Hematopoietic multipotent progenitor cell (in vitro differentiated cells): ENCODE measurements around the gene RBMS1. TPM values are rescaled to one million over a fixed set of nuclear protein-coding genes. Genes with fewer than 3 reads are reported as not detected.

Source experiments
- DNase-seq, 3 donors: peaks; one replicate each; pipeline ENCODE4 v3.0.0-alpha.2; 2011 to 2015; ENCODE audit warnings: low read depth in 2 of 3, low spot score in 2 of 3
- total RNA-seq: library from RNA; depleted of rRNA; stranded (reverse); fragments of >200 nt; gene quantifications from one replicate; pipeline ENCODE4 v1.2.3, GENCODE V29; 2012

The RBMS1 gene
- total RNA-seq, 1 donor, result 29.6 TPM

- no peak for DNase-seq
These were observed 178.3 kb downstream of the RBMS1 start for GRCh38 chr2:160315337-160315736.

GRCh38 chr2:160310118-160310828, 183.3 kb downstream of the RBMS1 start:
- DNase-seq, result no peak

- no peak for DNase-seq
These were observed 184.0 kb downstream of the RBMS1 start for GRCh38 chr2:160309585-160309984.

- DNase-seq, result no peak
These were observed 184.7 kb downstream of the RBMS1 start for GRCh38 chr2:160308915-160309314.

- DNase-seq, result no peak
These were observed 185.1 kb downstream of the RBMS1 start for GRCh38 chr2:160308476-160308875.

- DNase-seq, result no peak
These were observed 186.6 kb downstream of the RBMS1 start for GRCh38 chr2:160306985-160307384.

- no peak for DNase-seq
These were observed 188.4 kb downstream of the RBMS1 start for GRCh38 chr2:160305081-160305750.

- no peak for DNase-seq
These were observed 190.1 kb downstream of the RBMS1 start for GRCh38 chr2:160303527-160303926.

- DNase-seq, result no peak
These were observed 190.5 kb downstream of the RBMS1 start for GRCh38 chr2:160303076-160303475.

- no peak for DNase-seq
These were observed 192.2 kb downstream of the RBMS1 start for GRCh38 chr2:160301420-160301819.

- no peak for DNase-seq
These were observed 193.4 kb downstream of the RBMS1 start for GRCh38 chr2:160300203-160300602.

- no peak for DNase-seq
These were observed 194.1 kb downstream of the RBMS1 start for GRCh38 chr2:160299540-160299939.

GRCh38 chr2:160298960-160299359, 194.6 kb downstream of the RBMS1 start:
- no peak for DNase-seq

GRCh38 chr2:160295519-160296207, 197.9 kb downstream of the RBMS1 start:
- no peak for DNase-seq

- DNase-seq, result no peak
These were observed 198.7 kb downstream of the RBMS1 start for GRCh38 chr2:160294889-160295288.

GRCh38 chr2:160294339-160294803, 199.2 kb downstream of the RBMS1 start:
- DNase-seq, result peak in 1 of 3 donors; percentile 7

GRCh38 chr2:160293391-160294091, 200.1 kb downstream of the RBMS1 start:
- DNase-seq, result no peak

GRCh38 chr2:160292225-160292624, 201.4 kb downstream of the RBMS1 start:
- no peak for DNase-seq

GRCh38 chr2:160291382-160291781, 202.2 kb downstream of the RBMS1 start:
- DNase-seq, result no peak

GRCh38 chr2:160290598-160290997, 203.0 kb downstream of the RBMS1 start:
- no peak for DNase-seq

GRCh38 chr2:160289831-160290230, 203.8 kb downstream of the RBMS1 start:
- DNase-seq, result no peak
